Activated CD8-positive, alpha-beta T cell treated with anti-CD3 and anti-CD28 coated beads for 36 hours (primary cell): ENCODE results near the gene TNP2. TPM values are rescaled to one million over a fixed set of nuclear protein-coding genes. Genes with fewer than 3 reads are reported as not detected.

Source experiments
- ATAC-seq: fragments of 200-7000 bp; cut with Tn5 transposase; one replicate; pipeline ENCODE4 v1.10.0; 2021; ENCODE audit warnings: mild to moderate bottlenecking, moderate library complexity
- CTCF ChIA-PET: fragments of 350-600 bp; sonication (Branson Sonifier 250); formaldehyde crosslinking; loops from one replicate; lab custom pipeline; 2021; ENCODE audit warnings: antibody characterized with exemption; lab: Charles Lee
- POLR2A ChIA-PET: fragments of 350-600 bp; sonication (Branson Sonifier 250); formaldehyde crosslinking; loops from one replicate; lab custom pipeline; 2021; ENCODE audit warnings: antibody characterized with exemption; lab: Charles Lee
- DNase-seq: peaks from one replicate; pipeline ENCODE4 v3.0.0-alpha.2; 2020
- H3K27ac Mint-ChIP-seq: one replicate; pipeline ENCODE4 v1.8.0; 2021; ENCODE audit warnings: mild to moderate bottlenecking, mixed read lengths
- H3K27me3 Mint-ChIP-seq: one replicate; pipeline ENCODE4 v1.8.0; 2021; ENCODE audit warnings: mixed read lengths
- H3K36me3 Mint-ChIP-seq: one replicate; pipeline ENCODE4 v1.8.0; 2021; ENCODE audit warnings: low read depth, mixed read lengths
- H3K4me1 Mint-ChIP-seq: one replicate; pipeline ENCODE4 v1.8.0; 2021; ENCODE audit warnings: low read depth, mixed read lengths
- H3K4me3 Mint-ChIP-seq: one replicate; pipeline ENCODE4 v1.8.0; 2021; ENCODE audit warnings: mild to moderate bottlenecking, moderate library complexity, mixed read lengths
- H3K9me3 Mint-ChIP-seq: one replicate; pipeline ENCODE4 v1.8.0; 2021; ENCODE audit warnings: mixed read lengths
- intact Hi-C: fragments of 100-400 bp; cut with micrococcal nuclease; formaldehyde crosslinking; loops from one replicate; pipeline ENCODE4 v1.10.0; 2022
- total RNA-seq, 2 experiments: library from RNA; stranded (reverse); gene quantifications; one replicate each; pipeline ENCODE4 v1.2.3, GENCODE V29; 2021
- TF ChIP-seq, protein P1 (sequence below): fragments of 200-600 bp; IDR thresholded peaks from one replicate; pipeline ENCODE4 v1.8.0; 2022; ENCODE audit warnings: antibody characterized with exemption, mild to moderate bottlenecking

TNP2 gene
- total RNA-seq, 2 experiments from 2014 or later, result not detected

DNA sequence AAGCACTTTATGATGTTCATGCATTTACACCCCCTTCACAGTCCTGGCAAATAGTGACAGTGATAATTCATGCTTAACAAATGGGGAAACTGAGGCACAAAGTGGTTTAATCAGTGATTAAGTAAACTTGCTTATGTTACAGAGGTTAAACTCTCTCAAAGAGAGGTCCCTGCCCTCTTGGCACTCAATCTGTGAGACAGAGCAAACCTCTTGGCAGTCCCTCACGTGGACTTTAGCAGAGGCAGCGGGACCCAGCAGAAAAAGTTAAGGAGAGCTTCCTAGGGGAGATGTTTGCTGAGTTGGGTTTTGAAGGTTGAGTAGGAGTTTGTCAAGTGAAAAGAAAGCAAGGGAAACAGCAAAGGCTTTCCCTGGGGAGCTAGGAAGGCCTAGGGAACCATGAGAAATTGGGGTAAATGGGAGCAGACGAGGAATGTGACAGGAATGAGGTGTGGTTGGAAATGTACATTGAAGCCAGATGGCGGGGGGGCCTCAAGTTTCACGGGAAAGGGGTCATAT, 23.8 kb downstream of the TNP2 start:
- DNase-seq, result no peak

GRCh38 chr16:11242658-11243057, 26.5 kb downstream of the TNP2 start:
- Mint-ChIP-seq H3K4me3 (no peak overlapping the region), H3K27ac (no peak overlapping the region), H3K9me3 (peaks cover 4% of the 10 kb centered on the region), H3K27me3 (no peaks in the 10 kb centered on the region), H3K4me1 (peaks cover 30% of the 10 kb centered on the region), H3K36me3 (peaks cover 3% of the 10 kb centered on the region)
- TF ChIP-seq, protein P1, sequence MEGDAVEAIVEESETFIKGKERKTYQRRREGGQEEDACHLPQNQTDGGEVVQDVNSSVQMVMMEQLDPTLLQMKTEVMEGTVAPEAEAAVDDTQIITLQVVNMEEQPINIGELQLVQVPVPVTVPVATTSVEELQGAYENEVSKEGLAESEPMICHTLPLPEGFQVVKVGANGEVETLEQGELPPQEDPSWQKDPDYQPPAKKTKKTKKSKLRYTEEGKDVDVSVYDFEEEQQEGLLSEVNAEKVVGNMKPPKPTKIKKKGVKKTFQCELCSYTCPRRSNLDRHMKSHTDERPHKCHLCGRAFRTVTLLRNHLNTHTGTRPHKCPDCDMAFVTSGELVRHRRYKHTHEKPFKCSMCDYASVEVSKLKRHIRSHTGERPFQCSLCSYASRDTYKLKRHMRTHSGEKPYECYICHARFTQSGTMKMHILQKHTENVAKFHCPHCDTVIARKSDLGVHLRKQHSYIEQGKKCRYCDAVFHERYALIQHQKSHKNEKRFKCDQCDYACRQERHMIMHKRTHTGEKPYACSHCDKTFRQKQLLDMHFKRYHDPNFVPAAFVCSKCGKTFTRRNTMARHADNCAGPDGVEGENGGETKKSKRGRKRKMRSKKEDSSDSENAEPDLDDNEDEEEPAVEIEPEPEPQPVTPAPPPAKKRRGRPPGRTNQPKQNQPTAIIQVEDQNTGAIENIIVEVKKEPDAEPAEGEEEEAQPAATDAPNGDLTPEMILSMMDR, result no peak
- ATAC-seq (no peak), DNase-seq (no peak)
- intact Hi-C loops, result no loop called here
- ChIA-PET CTCF (no interaction called here), POLR2A (interaction anchor here (0.9 to 1.5 kb wide), 3 partner anchors 9 to 18 kb away, joined by 3 to 6 read pairs (median 3); no protein-coding TSS in a partner anchor)

More for the DNA sequence above, 23.8 kb downstream of the TNP2 start:
- no peak overlapping the region for H3K4me3 Mint-ChIP-seq
- CTCF ChIA-PET, result interaction anchor here (1.0 kb wide), 1 partner anchor 282 kb away, joined by 3 read pairs; no protein-coding TSS in a partner anchor
- no peaks in the 10 kb centered on the region for H3K27me3 Mint-ChIP-seq
- TF ChIP-seq, protein P1, result no peak
- no peak for ATAC-seq
- peak overlapping the region; percentile 57 for H3K27ac Mint-ChIP-seq
- POLR2A ChIA-PET, result interaction anchor here (0.8 to 2.1 kb wide), 4 partner anchors 10 to 210 kb away, joined by 3 to 17 read pairs (median 6); partner anchors contain the start of gene SOCS1
- peaks cover 13% of the 10 kb centered on the region for H3K36me3 Mint-ChIP-seq
- H3K4me1 Mint-ChIP-seq, result peaks cover 31% of the 10 kb centered on the region
- intact Hi-C loops, result no loop called here
- H3K9me3 Mint-ChIP-seq, result peaks cover 4% of the 10 kb centered on the region

GRCh38 chr16:11241480-11242204, 27.5 kb downstream of the TNP2 start:
- peaks cover 31% of the 10 kb centered on the region for H3K4me1 Mint-ChIP-seq

DNA sequence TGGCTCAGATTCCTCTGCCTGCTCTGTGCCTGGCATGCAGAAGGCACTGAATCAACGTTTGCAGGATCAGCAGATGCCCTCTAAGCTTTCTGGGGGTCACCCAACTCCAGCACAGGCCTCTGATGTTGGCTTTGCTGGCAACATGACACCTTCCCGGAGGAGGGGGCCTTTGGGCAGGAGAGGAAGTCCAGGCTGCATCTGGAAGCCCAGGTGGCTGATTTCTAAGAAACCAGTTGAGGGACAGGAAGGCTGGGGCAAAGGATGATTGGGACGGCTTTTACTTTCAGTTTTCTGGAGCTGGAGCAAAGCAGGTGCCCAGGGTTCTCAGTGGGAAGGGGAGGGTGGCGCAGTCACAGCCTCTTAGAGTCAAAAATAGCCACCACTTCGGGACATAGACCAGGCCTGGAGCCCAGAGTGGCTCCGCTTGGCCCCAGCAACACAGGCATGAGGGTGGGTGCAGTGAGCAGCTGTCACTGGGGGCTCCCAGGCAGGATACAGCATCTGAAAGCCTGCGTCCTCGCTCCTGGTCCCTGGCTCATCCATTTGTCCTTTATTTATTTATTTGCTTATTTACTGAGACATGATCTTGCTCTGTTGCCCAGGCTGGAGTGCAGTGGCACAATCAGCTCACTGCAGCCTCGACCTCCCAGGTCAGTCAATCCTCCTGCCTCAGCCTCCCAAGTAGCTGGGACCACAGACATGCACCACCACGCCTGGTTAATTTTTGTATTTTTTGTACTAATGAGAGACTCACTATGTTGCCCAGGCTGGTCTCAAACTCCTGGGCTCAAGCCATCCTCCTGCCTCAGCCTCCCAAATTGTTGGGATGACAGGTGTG, 28.3 kb downstream of the TNP2 start:
- POLR2A ChIA-PET, result interaction anchor here (1.0 to 2.2 kb wide), 5 partner anchors 9 to 109 kb away, joined by 3 to 18 read pairs (median 6); partner anchors contain the start of gene SOCS1
- Mint-ChIP-seq H3K27ac (peak overlapping the region; percentile 81), H3K27me3 (no peaks in the 10 kb centered on the region), H3K4me1 (peaks cover 28% of the 10 kb centered on the region), H3K4me3 (no peak overlapping the region), H3K36me3 (no peaks in the 10 kb centered on the region), H3K9me3 (no peaks in the 10 kb centered on the region)
- DNase-seq (no peak), ATAC-seq (peak; percentile 28)
- TF ChIP-seq, protein P1, result no peak
- CTCF ChIA-PET, result interaction anchor here (1.0 to 1.4 kb wide), 3 partner anchors 16 to 270 kb away, joined by 3 to 4 read pairs (median 4); no protein-coding TSS in a partner anchor
- intact Hi-C loops, result no loop called here

More at GRCh38 chr16:11241480-11242204, 27.5 kb downstream of the TNP2 start:
- CTCF ChIA-PET, result interaction anchor here (1.0 kb wide), 1 partner anchor 17 kb away, joined by 4 read pairs; no protein-coding TSS in a partner anchor
- Mint-ChIP-seq H3K27ac (no peak overlapping the region), H3K27me3 (no peaks in the 10 kb centered on the region), H3K36me3 (no peaks in the 10 kb centered on the region), H3K4me3 (no peak overlapping the region), H3K9me3 (peaks cover 1% of the 10 kb centered on the region)
- POLR2A ChIA-PET, result interaction anchor here (1.4 to 2.2 kb wide), 3 partner anchors 10 to 17 kb away, joined by 6 to 18 read pairs (median 6); no protein-coding TSS in a partner anchor
- TF ChIP-seq, protein P1, result no peak
- ATAC-seq, result no peak
- intact Hi-C loops, result no loop called here
- DNase-seq, result no peak
